GM20000 (cell line): Measurements from ENCODE around the gene ARHGEF39.
"Not testable (repeated sequence)": the region's sequence is repeated elsewhere in the genome, so short reads cannot be mapped to it uniquely, and the experiment has no call there.

Source experiments
- DNase-seq: peaks from one replicate; pipeline ENCODE4 v3.0.0; 2012; ENCODE audit warnings: low spot score
- TF ChIP-seq, protein P1 (sequence below): IDR thresholded peaks from 2 replicates; pipeline ENCODE4 v1.5.1; 2012; ENCODE audit warnings: mild to moderate bottlenecking, control low read depth; ENCODE audit errors: extremely low read depth, missing control alignments

Gene ARHGEF39

GRCh38 chr9:35646533-35647265, 18.3 kb downstream of the ARHGEF39 start:
- TF ChIP-seq, protein P1, sequence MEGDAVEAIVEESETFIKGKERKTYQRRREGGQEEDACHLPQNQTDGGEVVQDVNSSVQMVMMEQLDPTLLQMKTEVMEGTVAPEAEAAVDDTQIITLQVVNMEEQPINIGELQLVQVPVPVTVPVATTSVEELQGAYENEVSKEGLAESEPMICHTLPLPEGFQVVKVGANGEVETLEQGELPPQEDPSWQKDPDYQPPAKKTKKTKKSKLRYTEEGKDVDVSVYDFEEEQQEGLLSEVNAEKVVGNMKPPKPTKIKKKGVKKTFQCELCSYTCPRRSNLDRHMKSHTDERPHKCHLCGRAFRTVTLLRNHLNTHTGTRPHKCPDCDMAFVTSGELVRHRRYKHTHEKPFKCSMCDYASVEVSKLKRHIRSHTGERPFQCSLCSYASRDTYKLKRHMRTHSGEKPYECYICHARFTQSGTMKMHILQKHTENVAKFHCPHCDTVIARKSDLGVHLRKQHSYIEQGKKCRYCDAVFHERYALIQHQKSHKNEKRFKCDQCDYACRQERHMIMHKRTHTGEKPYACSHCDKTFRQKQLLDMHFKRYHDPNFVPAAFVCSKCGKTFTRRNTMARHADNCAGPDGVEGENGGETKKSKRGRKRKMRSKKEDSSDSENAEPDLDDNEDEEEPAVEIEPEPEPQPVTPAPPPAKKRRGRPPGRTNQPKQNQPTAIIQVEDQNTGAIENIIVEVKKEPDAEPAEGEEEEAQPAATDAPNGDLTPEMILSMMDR, result peak; percentile 98
- DNase-seq, result peak; percentile 91

GRCh38 chr9:35646153-35646532, 18.9 kb downstream of the ARHGEF39 start:
- peak; percentile 47 for DNase-seq
- TF ChIP-seq, protein P1, result no peak

DNA sequence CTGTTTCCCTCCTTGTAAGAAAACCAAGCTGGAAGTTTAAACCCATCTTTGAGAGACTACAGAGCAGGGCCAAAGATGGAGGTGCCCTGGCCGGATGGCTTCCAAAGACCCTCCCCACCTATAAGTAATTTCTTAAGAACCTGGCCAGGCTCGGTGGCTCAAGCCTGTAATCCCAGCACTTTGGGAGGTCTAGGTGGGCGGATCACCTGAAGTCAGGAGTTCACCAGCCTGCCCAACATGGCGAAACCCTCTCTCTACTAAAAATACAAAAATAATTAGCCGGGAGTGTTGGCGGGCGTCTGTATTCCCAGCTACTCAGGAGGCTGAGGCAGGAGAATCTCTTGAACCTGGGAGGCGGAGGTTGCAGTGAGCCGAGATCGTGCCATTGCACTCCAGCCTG, 19.3 kb downstream of the ARHGEF39 start:
- DNase-seq, result not testable (repeated sequence)

DNA sequence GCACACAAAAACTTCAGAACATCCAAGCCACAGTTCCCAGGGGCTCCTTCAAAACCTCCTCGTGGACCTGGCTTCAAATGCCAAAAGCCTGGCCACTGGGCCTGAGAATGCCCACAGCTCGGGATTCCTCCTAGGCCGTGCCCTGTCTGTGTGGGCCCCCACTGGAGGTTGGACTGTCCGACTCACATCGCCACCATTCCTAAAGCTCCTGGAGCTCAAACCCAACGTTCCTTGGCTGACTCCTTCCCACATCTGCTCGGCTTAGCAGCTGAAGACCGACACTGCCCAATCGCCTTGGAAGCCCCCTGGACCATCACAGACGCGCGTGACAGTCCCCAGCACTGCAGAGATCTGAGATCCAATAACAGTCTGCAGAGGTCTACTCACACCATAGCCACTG, 21.9 kb downstream of the ARHGEF39 start:
- no peak for DNase-seq
- TF ChIP-seq, protein P1, result no peak

DNA sequence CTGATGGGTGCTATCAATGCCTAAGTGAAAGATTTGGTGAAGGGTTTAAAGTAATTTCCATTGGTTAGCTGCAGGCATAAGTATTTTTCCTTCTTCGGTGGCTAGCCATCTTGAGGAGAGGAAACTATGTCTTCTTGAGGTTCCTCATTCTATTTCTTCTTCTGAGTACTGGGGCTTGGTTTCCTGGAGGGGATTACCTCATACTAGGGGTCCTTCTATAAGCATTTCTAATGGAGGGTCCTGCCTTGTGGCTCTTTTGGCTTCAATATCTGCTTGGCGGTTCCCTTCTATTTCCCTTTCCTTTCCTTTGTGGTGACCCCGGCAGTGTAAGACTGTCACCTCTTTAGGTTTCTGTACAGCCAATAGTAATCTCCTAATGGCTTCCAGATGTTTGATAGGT, 23.5 kb downstream of the ARHGEF39 start:
- DNase-seq, result not testable (repeated sequence)

DNA sequence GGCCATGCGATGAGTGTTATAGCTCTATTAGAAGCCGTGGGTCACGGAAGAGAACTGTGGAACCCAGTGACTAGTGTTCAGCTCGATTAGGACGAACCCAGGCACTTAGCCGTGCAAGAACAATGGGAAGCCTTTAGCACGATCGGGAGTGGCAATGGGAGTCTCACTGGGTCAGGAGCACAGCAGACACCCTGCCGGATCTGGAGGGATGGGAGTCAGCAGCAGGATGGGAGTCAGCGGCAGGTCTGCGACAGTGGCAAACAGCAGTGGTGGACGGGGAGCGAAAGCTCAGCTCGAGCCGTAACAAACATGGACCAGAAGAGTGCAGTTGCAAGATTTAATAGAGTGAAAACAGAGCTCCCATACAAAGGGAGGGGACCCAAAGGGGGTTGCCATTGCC, 24.6 kb downstream of the ARHGEF39 start:
- not testable (repeated sequence) for DNase-seq

- no peak for DNase-seq
- TF ChIP-seq, protein P1, result no peak
These were observed 25.4 kb downstream of the ARHGEF39 start for GRCh38 chr9:35639631-35640030.

DNA sequence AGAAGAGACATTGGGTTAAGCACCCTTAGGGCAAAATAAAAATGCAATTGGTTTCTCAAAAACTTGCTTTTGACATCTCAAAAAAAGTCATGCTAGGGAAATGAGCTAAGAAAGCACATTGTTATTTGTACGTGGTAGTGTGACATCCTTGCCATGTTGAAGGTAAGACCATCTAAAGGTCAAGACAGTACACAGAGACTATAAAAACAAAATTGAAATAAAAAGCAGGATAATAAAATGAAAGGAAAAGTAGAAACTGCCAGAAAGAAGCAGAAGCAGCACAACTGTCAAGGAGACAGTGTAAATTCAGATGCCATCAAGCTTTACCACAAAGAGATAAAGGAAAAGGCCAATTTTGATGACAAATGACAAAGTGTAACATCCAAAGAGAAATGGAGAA, 25.8 kb downstream of the ARHGEF39 start:
- DNase-seq, result not testable (repeated sequence)

GRCh38 chr9:35638751-35639150, 26.2 kb downstream of the ARHGEF39 start:
- not testable (repeated sequence) for DNase-seq

GRCh38 chr9:35637427-35637955, 27.5 kb downstream of the ARHGEF39 start:
- DNase-seq, result not testable (repeated sequence)

DNA sequence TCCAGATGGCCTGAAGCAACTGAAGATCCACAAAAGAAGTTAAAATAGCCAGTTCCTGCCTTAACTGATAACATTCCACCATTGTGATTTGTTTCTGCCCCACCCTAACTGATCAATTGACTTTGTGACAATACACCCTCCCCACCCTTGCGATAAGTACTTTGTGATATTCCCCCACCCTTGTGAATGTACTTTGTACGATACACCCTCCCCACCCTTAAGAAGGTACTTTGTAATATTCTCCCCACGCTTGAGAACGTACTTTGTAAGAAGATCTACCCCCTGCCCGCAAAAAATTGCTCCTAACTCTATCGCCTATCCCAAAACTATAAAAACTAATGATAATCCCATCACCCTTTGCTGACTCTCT, 28.1 kb downstream of the ARHGEF39 start:
- DNase-seq, result not testable (repeated sequence)
